Measurements from ENCODE around the gene CHD5. TPM values are rescaled to one million over a fixed set of nuclear protein-coding genes. Genes with fewer than 3 reads are reported as not detected.

CHD5 gene
- total RNA-seq, 1 experiment from 2014 or later: 1.6 TPM

- Histone ChIP-seq H2AK5ac (ENCODE audit: insufficient read length, low read length) (no peak overlapping the region), H2BK12ac (ENCODE audit: insufficient read length, low read depth, low read length) (no peak overlapping the region), H3K4me2 (ENCODE audit: insufficient read depth, insufficient read length, low read length) (no peak overlapping the region), H4K20me1 (ENCODE audit: control insufficient read depth, insufficient read depth, insufficient read length) (peaks cover 3% of the 10 kb centered on the region), H3K9ac (ENCODE audit: extremely low read depth, insufficient read length, low read length) (no peak overlapping the region), H2BK20ac (ENCODE audit: low read depth, low read length, poor library complexity, severe bottlenecking) (no peak overlapping the region), H3T11ph (ENCODE audit: low read length) (no peak overlapping the region), H3K27me3 (ENCODE audit: insufficient read depth, low read length) (no peaks in the 10 kb centered on the region), H2BK15ac (ENCODE audit: low read depth, low read length) (no peak overlapping the region), H4K91ac (ENCODE audit: insufficient read length, low read depth, low read length) (no peak overlapping the region), H3K56ac (ENCODE audit: insufficient read length, low read depth, low read length) (no peak overlapping the region), H3K79me1 (ENCODE audit: insufficient read depth, low read depth, low read length, poor library complexity, severe bottlenecking) (no peaks in the 10 kb centered on the region), H3K27ac (ENCODE audit: insufficient read length, low read depth, low read length) (no peak overlapping the region), H4K8ac (replicated peaks; ENCODE audit: insufficient read length, low read depth, low read length) (no peak overlapping the region), H3K4ac (ENCODE audit: low read depth, low read length) (no peak overlapping the region), H3K23me2 (ENCODE audit: insufficient read length, low read depth, low read length, poor library complexity, severe bottlenecking) (no peaks in the 10 kb centered on the region), H4K5ac (ENCODE audit: insufficient read length, low read depth, low read length) (no peak overlapping the region), H3K14ac (ENCODE audit: insufficient read depth, low read length) (no peak overlapping the region), H3K9me3 (ENCODE audit: control insufficient read depth, low read depth, low read length) (no peaks in the 10 kb centered on the region), H3K4me1 (ENCODE audit: insufficient read depth, low read length) (no peaks in the 10 kb centered on the region), H2BK120ac (ENCODE audit: low read depth, low read length, poor library complexity, severe bottlenecking) (no peak overlapping the region), H2BK5ac (ENCODE audit: insufficient read length, low read length) (no peak overlapping the region), H3K23ac (ENCODE audit: insufficient read length, low read depth, low read length) (no peak overlapping the region), H2AFZ (ENCODE audit: low read length) (no peak overlapping the region), H3K79me2 (ENCODE audit: insufficient read depth, low read length) (no peaks in the 10 kb centered on the region), H3K18ac (ENCODE audit: insufficient read length, low read depth, low read length) (no peak overlapping the region)
- 100% methylated on average over 6 of the region's 6 CpGs for WGBS (ENCODE audit: extremely low coverage, insufficient read length, low lambda C conversion rate)
- no peak for DNase-seq
- H3K27me3 Mint-ChIP-seq (ENCODE audit: low read depth): peaks cover 5% of the 10 kb centered on the region
- no peaks in the 10 kb centered on the region; a peak in 1 of 7 replicates for H3K36me3 Mint-ChIP-seq (ENCODE audit: insufficient read depth in 1 of 3, low read depth in 3 of 3)
- no peak overlapping the region for H3K4me3 Mint-ChIP-seq
- peaks cover 3 to 6% of the 10 kb centered on the region in 2 experiments; a peak in 4 of 5 replicates for H3K9me3 Mint-ChIP-seq
- no peaks in the 10 kb centered on the region for H3K4me1 Mint-ChIP-seq
- TF ChIP-seq CTCF (conservative IDR thresholded peaks at IDR 0.05): no peak
- no peak overlapping the region for H3K27ac Mint-ChIP-seq
Observed at GRCh38 chr1:6106977-6107376, 73.1 kb downstream of the CHD5 start.
